H9 (cell line): ENCODE measurements around the gene DCAF5. TPM values are rescaled to one million over a fixed set of nuclear protein-coding genes. Genes with fewer than 3 reads are reported as not detected.

ENCODE experiments used
- DNase-seq: peaks from one replicate; pipeline ENCODE4 v3.0.0-alpha.2; 2017
- H2AFZ ChIP-seq: one replicate; pipeline ENCODE4 v1.6.1; 2013; ENCODE audit warnings: mild to moderate bottlenecking, low read length, control low read depth, moderate library complexity
- H2AK5ac ChIP-seq: 2 replicates; pipeline ENCODE4 v1.6.1; 2013; ENCODE audit warnings: low read length, control low read depth, mixed read lengths; ENCODE audit not compliant: insufficient read length
- H2BK120ac ChIP-seq: one replicate; pipeline ENCODE4 v1.6.1; 2013; ENCODE audit warnings: low read depth, mild to moderate bottlenecking, low read length, control low read depth, inconsistent platforms; ENCODE audit not compliant: poor library complexity, severe bottlenecking
- H2BK12ac ChIP-seq: 2 replicates; pipeline ENCODE4 v1.6.1; 2013; ENCODE audit warnings: low read length, control low read depth, mixed read lengths, low read depth; ENCODE audit not compliant: insufficient read length
- H2BK15ac ChIP-seq: 2 replicates; pipeline ENCODE4 v1.6.1; 2013; ENCODE audit warnings: low read depth, low read length, control low read depth
- H2BK20ac ChIP-seq: one replicate; pipeline ENCODE4 v1.6.1; 2013; ENCODE audit warnings: low read depth, mild to moderate bottlenecking, low read length, control low read depth, inconsistent platforms; ENCODE audit not compliant: poor library complexity, severe bottlenecking
- H2BK5ac ChIP-seq: 2 replicates; pipeline ENCODE4 v1.6.1; 2013; ENCODE audit warnings: low read length, control low read depth, mixed read lengths; ENCODE audit not compliant: insufficient read length
- H3K14ac ChIP-seq: 2 replicates; pipeline ENCODE4 v1.6.1; 2013; ENCODE audit warnings: low read length, control low read depth; ENCODE audit not compliant: insufficient read depth
- H3K18ac ChIP-seq: 2 replicates; pipeline ENCODE4 v1.6.1; 2013; ENCODE audit warnings: low read depth, mild to moderate bottlenecking, mixed read lengths, low read length, control low read depth; ENCODE audit not compliant: insufficient read length
- H3K23ac ChIP-seq: 2 replicates; pipeline ENCODE4 v1.6.1; 2013; ENCODE audit warnings: low read length, control low read depth, mixed read lengths, low read depth; ENCODE audit not compliant: insufficient read length
- H3K23me2 ChIP-seq: 2 replicates; pipeline ENCODE4 v1.6.1; 2013; ENCODE audit warnings: low read depth, mild to moderate bottlenecking, mixed read lengths, low read length, control low read depth; ENCODE audit not compliant: insufficient read length, poor library complexity, severe bottlenecking
- H3K27ac ChIP-seq: 2 replicates; pipeline ENCODE4 v1.5.1; 2013; ENCODE audit warnings: low read length, control low read depth, mixed read lengths, low read depth; ENCODE audit not compliant: insufficient read length
- H3K27me3 ChIP-seq: 2 replicates; pipeline ENCODE4 v1.6.1; 2013; ENCODE audit warnings: low read length, control low read depth, inconsistent platforms; ENCODE audit not compliant: insufficient read depth
- H3K4ac ChIP-seq: 2 replicates; pipeline ENCODE4 v1.6.1; 2013; ENCODE audit warnings: low read depth, mild to moderate bottlenecking, control low read depth, inconsistent platforms, low read length, moderate library complexity
- H3K4me1 ChIP-seq: 2 replicates; pipeline ENCODE4 v1.6.1; 2013; ENCODE audit warnings: low read length, control low read depth, inconsistent platforms; ENCODE audit not compliant: insufficient read depth
- H3K4me2 ChIP-seq: 2 replicates; pipeline ENCODE4 v1.6.1; 2013; ENCODE audit warnings: low read length, control low read depth, mixed read lengths; ENCODE audit not compliant: insufficient read length, insufficient read depth
- H3K56ac ChIP-seq: 2 replicates; pipeline ENCODE4 v1.6.1; 2013; ENCODE audit warnings: low read depth, mild to moderate bottlenecking, mixed read lengths, low read length, control low read depth; ENCODE audit not compliant: insufficient read length
- H3K79me1 ChIP-seq: 2 replicates; pipeline ENCODE4 v1.6.1; 2013; ENCODE audit warnings: low read depth, mild to moderate bottlenecking, moderate library complexity, low read length, control low read depth, inconsistent platforms; ENCODE audit not compliant: insufficient read depth, poor library complexity, severe bottlenecking
- H3K79me2 ChIP-seq: 2 replicates; pipeline ENCODE4 v1.6.1; 2013; ENCODE audit warnings: low read length, control low read depth, inconsistent platforms; ENCODE audit not compliant: insufficient read depth
- H3K9ac ChIP-seq: 2 replicates; pipeline ENCODE4 v1.6.1; 2013; ENCODE audit warnings: low read length, control low read depth, mixed read lengths; ENCODE audit not compliant: insufficient read length; ENCODE audit errors: extremely low read depth
- H3K9me3 ChIP-seq: one replicate; pipeline ENCODE4 v1.6.1; 2013; ENCODE audit warnings: low read depth, low read length, inconsistent platforms; ENCODE audit not compliant: control insufficient read depth
- H3T11ph ChIP-seq: one replicate; pipeline ENCODE4 v1.6.1; 2013; ENCODE audit warnings: mild to moderate bottlenecking, low read length, control low read depth, inconsistent platforms
- H4K20me1 ChIP-seq: one replicate; pipeline ENCODE4 v1.6.1; 2013; ENCODE audit not compliant: control insufficient read depth, insufficient read length, insufficient read depth
- H4K5ac ChIP-seq: 2 replicates; pipeline ENCODE4 v1.6.1; 2013; ENCODE audit warnings: low read depth, mild to moderate bottlenecking, mixed read lengths, low read length, control low read depth; ENCODE audit not compliant: insufficient read length
- H4K8ac ChIP-seq: replicated peaks from 2 replicates; pipeline ENCODE4 v1.6.1; 2013; ENCODE audit warnings: low read length, control low read depth, mixed read lengths, low read depth; ENCODE audit not compliant: insufficient read length
- H4K91ac ChIP-seq: 2 replicates; pipeline ENCODE4 v1.6.1; 2013; ENCODE audit warnings: low read depth, mild to moderate bottlenecking, moderate library complexity, mixed read lengths, low read length, control low read depth; ENCODE audit not compliant: insufficient read length
- H3K27ac Mint-ChIP-seq, 3 experiments: 2 replicates in 2 of 3; 3 replicates in 1 of 3; pipeline ENCODE4 v1.8.0; 2020 to 2021; ENCODE audit warnings: mixed read lengths in 3 of 3, mild to moderate bottlenecking in 1 of 3, moderate library complexity in 1 of 3
- H3K27me3 Mint-ChIP-seq: 2 replicates; pipeline ENCODE4 v1.8.0; 2021; ENCODE audit warnings: low read depth, mild to moderate bottlenecking, moderate library complexity, mixed read lengths
- H3K36me3 Mint-ChIP-seq, 3 experiments: 2 replicates in 2 of 3; 3 replicates in 1 of 3; pipeline ENCODE4 v1.8.0; 2020 to 2021; ENCODE audit warnings: low read depth in 3 of 3, mixed read lengths in 3 of 3; ENCODE audit not compliant: insufficient read depth in 1 of 3
- H3K4me1 Mint-ChIP-seq, 2 experiments: 2 replicates each; pipeline ENCODE4 v1.8.0; 2020; ENCODE audit warnings: mixed read lengths in 2 of 2
- H3K4me3 Mint-ChIP-seq, 2 experiments: 2 replicates in 1 of 2; 3 replicates in 1 of 2; pipeline ENCODE4 v1.8.0; 2020 to 2021; ENCODE audit warnings: mild to moderate bottlenecking in 2 of 2, mixed read lengths in 2 of 2, moderate library complexity in 1 of 2
- H3K9me3 Mint-ChIP-seq, 2 experiments: 2 replicates in 1 of 2; 3 replicates in 1 of 2; pipeline ENCODE4 v1.8.0; 2020; ENCODE audit warnings: mild to moderate bottlenecking in 2 of 2, mixed read lengths in 2 of 2, moderate library complexity in 1 of 2
- WGBS: extraction: QIAGEN DNeasy Blood & Tissue Kit; methylation state at CpG from one replicate; pipeline ENCODE4 v1.1.7; 2013; ENCODE audit warnings: missing lambda C conversion rate, low lambda C conversion rate, mixed read lengths; ENCODE audit not compliant: insufficient read length; ENCODE audit errors: extremely low coverage; 5-methylcytosine and 5-hydroxymethylcytosine counted together
- total RNA-seq: library from RNA; stranded (reverse); gene quantifications from 2 replicates; pipeline ENCODE4 v1.2.1, GENCODE V29; 2021
- TF ChIP-seq, protein P1 (sequence below): fragments of 200-600 bp; sonication (generic); conservative IDR thresholded peaks from 3 replicates; pipeline ENCODE4 v1.8.0; 2021; ENCODE audit warnings: antibody characterized with exemption, mild to moderate bottlenecking

Gene DCAF5
- total RNA-seq, 1 experiment from 2014 or later: 31.4 TPM

DNA sequence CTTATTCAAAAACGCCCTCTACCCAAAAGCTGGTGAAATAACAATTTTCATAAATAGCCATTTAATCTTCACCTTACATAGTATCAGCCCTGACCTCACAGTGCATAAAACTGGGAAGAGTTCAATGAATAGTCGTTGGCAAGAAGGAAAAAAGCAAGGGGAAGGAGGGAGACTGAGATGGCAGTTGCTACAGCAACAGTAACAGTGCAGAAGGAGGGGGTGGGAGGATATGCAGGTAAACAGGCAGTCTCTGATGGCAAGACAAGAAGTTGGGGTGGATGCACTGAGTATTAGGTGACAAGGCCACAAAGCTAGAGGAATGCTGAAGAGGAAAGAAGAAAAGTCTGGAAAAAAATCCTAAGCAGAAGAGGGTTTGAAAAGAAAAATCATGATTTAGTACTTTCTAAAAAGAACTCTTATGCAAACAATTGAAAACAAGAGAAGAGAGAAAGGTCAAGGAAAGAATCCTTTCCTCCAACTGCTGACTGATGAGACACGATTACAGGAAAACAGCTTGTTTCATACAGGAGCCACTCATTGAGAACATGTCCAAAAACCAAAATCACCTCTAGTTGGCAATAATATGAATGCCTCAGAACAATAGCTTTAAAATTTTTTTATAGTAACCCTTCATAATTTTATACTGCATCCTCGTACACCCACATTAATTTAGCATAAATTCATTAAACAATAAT lies 56.0 kb downstream of the DCAF5 start:
- Mint-ChIP-seq H3K4me1 (peaks cover 34 to 46% of the 10 kb centered on the region in 2 experiments), H3K36me3 (peaks cover 0 to 4% (median 0%) of the 10 kb centered on the region in 3 experiments; a peak in 4 of 7 replicates), H3K4me3 (no peak overlapping the region), H3K27me3 (no peaks in the 10 kb centered on the region), H3K9me3 (no peaks in the 10 kb centered on the region), H3K27ac (no peak overlapping the region; a peak in 1 of 7 replicates)
- H3K79me1 ChIP-seq: no peaks in the 10 kb centered on the region
- no peak overlapping the region for H3K9ac ChIP-seq
- H4K91ac ChIP-seq: no peak overlapping the region
- no peak overlapping the region for H2BK120ac ChIP-seq
- H3K27me3 ChIP-seq: no peaks in the 10 kb centered on the region
- no peaks in the 10 kb centered on the region for H3K23me2 ChIP-seq
- no peak overlapping the region for H3K14ac ChIP-seq
- no peak overlapping the region for H3K4me2 ChIP-seq
- H3K4me1 ChIP-seq: no peaks in the 10 kb centered on the region; the same call in 1 of the 2 replicates
- no peak overlapping the region for H3K27ac ChIP-seq
- H4K20me1 ChIP-seq: no peaks in the 10 kb centered on the region
- H3K18ac ChIP-seq: no peak overlapping the region
- no peak overlapping the region for H4K5ac ChIP-seq
- H2BK12ac ChIP-seq: no peak overlapping the region
- DNase-seq: peak; percentile 34
- no peak overlapping the region for H2BK5ac ChIP-seq
- WGBS: no CpG with 5 or more reads among the region's 4 CpGs
- H3K23ac ChIP-seq: no peak overlapping the region
- no peak overlapping the region for H2BK15ac ChIP-seq
- H3T11ph ChIP-seq: no peak overlapping the region
- no peak overlapping the region for H3K56ac ChIP-seq
- no peak overlapping the region for H2AK5ac ChIP-seq
- no peak overlapping the region for H4K8ac ChIP-seq
- no peak overlapping the region for H2AFZ ChIP-seq
- no peak overlapping the region for H2BK20ac ChIP-seq
- H3K79me2 ChIP-seq: no peaks in the 10 kb centered on the region
- no peaks in the 10 kb centered on the region for H3K9me3 ChIP-seq
- H3K4ac ChIP-seq: no peak overlapping the region
- TF ChIP-seq, protein P1, sequence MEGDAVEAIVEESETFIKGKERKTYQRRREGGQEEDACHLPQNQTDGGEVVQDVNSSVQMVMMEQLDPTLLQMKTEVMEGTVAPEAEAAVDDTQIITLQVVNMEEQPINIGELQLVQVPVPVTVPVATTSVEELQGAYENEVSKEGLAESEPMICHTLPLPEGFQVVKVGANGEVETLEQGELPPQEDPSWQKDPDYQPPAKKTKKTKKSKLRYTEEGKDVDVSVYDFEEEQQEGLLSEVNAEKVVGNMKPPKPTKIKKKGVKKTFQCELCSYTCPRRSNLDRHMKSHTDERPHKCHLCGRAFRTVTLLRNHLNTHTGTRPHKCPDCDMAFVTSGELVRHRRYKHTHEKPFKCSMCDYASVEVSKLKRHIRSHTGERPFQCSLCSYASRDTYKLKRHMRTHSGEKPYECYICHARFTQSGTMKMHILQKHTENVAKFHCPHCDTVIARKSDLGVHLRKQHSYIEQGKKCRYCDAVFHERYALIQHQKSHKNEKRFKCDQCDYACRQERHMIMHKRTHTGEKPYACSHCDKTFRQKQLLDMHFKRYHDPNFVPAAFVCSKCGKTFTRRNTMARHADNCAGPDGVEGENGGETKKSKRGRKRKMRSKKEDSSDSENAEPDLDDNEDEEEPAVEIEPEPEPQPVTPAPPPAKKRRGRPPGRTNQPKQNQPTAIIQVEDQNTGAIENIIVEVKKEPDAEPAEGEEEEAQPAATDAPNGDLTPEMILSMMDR: no peak
